Anterior cingulate cortex (tissue), 58 donors: Measurements from ENCODE around the gene TCOF1.

ENCODE experiments used
- DNase-seq, 58 donors: peaks; one replicate each; lab custom pipeline; 2025; lab: John Stamatoyannopoulos, UW

TCOF1 gene, protein sequence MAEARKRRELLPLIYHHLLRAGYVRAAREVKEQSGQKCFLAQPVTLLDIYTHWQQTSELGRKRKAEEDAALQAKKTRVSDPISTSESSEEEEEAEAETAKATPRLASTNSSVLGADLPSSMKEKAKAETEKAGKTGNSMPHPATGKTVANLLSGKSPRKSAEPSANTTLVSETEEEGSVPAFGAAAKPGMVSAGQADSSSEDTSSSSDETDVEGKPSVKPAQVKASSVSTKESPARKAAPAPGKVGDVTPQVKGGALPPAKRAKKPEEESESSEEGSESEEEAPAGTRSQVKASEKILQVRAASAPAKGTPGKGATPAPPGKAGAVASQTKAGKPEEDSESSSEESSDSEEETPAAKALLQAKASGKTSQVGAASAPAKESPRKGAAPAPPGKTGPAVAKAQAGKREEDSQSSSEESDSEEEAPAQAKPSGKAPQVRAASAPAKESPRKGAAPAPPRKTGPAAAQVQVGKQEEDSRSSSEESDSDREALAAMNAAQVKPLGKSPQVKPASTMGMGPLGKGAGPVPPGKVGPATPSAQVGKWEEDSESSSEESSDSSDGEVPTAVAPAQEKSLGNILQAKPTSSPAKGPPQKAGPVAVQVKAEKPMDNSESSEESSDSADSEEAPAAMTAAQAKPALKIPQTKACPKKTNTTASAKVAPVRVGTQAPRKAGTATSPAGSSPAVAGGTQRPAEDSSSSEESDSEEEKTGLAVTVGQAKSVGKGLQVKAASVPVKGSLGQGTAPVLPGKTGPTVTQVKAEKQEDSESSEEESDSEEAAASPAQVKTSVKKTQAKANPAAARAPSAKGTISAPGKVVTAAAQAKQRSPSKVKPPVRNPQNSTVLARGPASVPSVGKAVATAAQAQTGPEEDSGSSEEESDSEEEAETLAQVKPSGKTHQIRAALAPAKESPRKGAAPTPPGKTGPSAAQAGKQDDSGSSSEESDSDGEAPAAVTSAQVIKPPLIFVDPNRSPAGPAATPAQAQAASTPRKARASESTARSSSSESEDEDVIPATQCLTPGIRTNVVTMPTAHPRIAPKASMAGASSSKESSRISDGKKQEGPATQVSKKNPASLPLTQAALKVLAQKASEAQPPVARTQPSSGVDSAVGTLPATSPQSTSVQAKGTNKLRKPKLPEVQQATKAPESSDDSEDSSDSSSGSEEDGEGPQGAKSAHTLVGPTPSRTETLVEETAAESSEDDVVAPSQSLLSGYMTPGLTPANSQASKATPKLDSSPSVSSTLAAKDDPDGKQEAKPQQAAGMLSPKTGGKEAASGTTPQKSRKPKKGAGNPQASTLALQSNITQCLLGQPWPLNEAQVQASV (N-terminal part only)

DNA sequence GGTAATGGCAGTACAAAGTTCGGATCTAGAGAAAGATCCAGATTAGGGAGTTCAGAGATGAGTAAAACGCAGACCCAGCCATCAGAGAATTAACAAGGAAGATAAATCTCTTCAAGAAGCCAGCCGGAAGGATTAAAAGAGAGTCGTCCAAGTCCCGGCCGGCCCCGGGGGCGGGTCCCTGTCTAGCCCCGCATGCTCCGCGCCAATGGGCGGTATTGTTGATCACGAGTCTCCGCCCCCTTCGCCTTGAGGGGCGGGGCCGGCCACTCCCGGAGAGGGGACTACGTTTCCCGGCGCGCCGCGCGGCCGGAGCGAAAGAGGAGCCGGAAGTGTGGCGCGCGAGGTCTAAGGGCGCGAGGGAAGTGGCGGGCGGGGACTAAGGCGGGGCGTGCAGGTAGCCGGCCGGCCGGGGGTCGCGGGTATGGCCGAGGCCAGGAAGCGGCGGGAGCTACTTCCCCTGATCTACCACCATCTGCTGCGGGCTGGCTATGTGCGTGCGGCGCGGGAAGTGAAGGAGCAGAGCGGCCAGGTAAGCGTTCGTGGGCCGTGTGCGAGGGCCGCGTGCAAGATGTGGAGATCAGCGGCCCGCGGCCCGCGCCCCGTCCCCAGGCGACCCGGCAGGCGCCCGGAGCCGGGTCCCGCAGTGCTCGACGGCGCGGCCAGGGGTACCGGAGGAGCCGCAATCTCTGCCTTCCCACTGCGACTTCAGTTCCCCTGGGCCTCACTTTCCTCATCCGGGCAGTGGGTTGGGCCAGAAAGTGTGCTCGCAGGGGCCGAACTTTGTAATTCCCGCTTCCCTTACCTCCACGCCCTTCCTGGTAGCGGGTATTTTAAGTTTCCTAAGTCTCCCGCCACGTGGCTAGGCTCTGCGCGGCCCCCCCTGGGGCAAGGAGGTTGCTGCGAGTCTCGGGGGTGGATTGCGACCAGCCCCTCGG, at the start of gene TCOF1:
TSS of gene TCOF1 (plus strand) at position 372 of the 935 bp plus-strand sequence. CDS start at position 422, 50 bp downstream.
- DNase-seq = peak; percentile 49 to 98 (median 93)

- peak in 8 of 58 donors; percentile 13 to 45 (median 18) for DNase-seq
These were observed 48.2 kb upstream of the TCOF1 start for GRCh38 chr5:150309101-150309885.

GRCh38 chr5:150309886-150310239, 47.6 kb upstream of the TCOF1 start:
- DNase-seq = no peak

DNA sequence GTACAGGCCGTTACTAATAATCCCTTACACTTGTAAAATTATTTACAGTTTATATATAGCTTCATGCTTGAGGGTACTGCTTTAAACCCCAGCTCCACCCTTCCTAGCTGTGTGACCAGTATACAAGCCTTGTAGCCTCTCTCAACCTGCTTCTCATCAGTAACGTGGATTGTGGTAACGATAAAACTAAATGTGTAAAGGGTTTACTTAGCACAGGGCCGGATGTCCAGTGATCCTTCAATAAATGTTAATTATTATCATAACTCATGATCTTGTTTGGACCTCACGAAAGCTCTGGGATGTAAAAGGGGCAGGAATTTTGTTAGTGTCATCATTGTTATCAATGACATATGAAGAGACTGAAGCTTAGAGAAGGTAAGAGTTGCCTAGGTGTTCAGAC, 47.3 kb upstream of the TCOF1 start:
- DNase-seq = no peak

DNA sequence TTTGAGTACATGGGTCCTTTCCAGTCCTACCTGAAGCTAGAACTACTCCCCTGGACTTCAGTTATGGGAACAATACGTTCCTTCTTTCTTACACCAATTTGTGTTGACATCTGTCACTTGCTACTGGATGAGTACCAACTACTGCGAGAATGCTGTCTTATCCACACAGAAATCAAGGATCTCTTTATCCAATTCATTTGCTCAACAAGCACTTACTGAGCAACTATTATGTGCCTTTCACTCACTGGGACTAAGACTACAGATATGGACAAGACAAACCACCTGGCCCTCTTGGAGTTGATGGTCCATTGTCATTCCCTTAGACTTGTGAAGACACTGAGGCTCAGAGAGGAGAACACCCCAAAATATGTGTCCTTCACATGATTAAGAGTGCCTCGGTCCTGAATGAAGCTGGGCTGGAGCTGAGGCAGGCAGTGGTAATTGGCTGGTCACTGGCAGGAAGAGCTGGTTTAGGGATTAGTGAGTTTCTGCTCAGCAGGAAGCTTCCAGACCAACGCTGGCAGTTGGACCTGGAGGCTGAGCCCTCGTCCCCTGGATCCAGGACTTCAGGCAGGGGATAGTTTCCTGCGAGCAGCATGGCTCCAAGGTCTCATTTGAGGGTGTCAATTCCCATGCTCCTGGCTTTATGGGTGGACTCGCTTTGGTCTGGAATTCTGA, 46.3 kb upstream of the TCOF1 start:
- DNase-seq = no peak

DNA sequence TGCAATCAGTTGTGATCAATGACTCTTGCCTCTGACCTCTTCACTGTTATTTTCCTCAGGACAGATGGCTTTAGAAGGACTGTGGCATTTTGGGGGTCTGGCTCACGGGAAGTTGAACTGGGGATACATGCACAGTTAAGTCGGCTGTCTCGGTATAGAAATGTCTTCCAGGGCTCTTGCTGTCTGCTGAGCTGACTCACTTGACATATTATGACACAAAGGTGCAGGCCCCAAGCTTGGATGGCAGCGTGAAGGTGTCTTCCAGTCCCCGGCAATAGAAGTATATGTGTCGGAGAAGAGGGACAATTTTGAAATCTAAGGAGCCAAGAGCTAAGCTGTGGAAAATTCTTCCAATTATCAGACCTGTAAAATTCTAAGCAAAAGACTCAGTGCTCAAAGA, 45.0 kb upstream of the TCOF1 start:
- DNase-seq = no peak

GRCh38 chr5:150313501-150313900, 44.0 kb upstream of the TCOF1 start:
- no peak for DNase-seq

GRCh38 chr5:150313921-150314716, 43.4 kb upstream of the TCOF1 start:
- DNase-seq = no peak

GRCh38 chr5:150315245-150315644, 42.3 kb upstream of the TCOF1 start:
- no peak for DNase-seq

- DNase-seq = no peak
These were observed 41.2 kb upstream of the TCOF1 start for GRCh38 chr5:150316320-150316719.

GRCh38 chr5:150317048-150318003, 40.2 kb upstream of the TCOF1 start:
- no peak for DNase-seq

- no peak for DNase-seq
These were observed 38.6 kb upstream of the TCOF1 start for GRCh38 chr5:150318613-150319483.

GRCh38 chr5:150319484-150319790, 38.1 kb upstream of the TCOF1 start:
- DNase-seq = no peak

DNA sequence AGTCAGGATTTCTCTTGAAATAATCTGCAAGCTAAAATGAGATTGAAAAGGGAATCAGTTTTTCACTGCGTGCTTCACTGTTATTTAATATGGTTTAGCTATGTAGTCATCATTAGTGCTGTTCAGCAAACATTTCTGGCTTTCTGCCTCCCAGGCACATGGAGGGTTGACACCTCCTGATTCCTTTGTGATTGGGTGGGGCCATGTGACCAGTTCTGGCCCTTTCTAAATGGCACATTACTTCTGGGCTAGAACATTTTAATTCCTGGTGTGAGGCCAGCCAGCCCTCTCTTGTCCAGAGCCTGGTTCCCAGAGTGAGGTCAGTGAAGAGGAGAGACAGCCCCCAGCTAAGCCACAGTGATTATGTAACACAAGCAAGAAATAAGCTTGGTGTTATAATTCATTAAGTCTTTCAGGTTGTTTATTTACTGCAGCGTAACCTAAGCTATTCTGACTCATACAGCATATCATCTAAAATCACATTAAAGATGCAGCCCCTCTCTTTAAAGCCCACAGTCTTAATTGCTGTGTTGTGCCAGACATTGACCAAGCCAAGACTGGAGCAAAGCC, 37.4 kb upstream of the TCOF1 start:
- DNase-seq = peak in 50 of 58 donors; percentile 14 to 90 (median 64)

GRCh38 chr5:150321211-150321610, 36.3 kb upstream of the TCOF1 start:
- DNase-seq = no peak
